DMS 273 (cell line): ENCODE results near the gene LMX1A.

Source experiments
- DNase-seq: peaks from one replicate; lab custom pipeline; 2025; ENCODE audit not compliant: unreplicated experiment; lab: John Stamatoyannopoulos, UW

The LMX1A gene

GRCh38 chr1:165169028-165169427 is 187.5 kb downstream of the LMX1A start:
- DNase-seq, result no peak

GRCh38 chr1:165168467-165168866 is 188.0 kb downstream of the LMX1A start:
- DNase-seq, result no peak

GRCh38 chr1:165162671-165163241 is 193.8 kb downstream of the LMX1A start:
- peak; percentile 85 for DNase-seq

- no peak for DNase-seq
Measured at GRCh38 chr1:165161130-165161529, 195.4 kb downstream of the LMX1A start.

GRCh38 chr1:165153182-165153581 is 203.3 kb downstream of the LMX1A start:
- no peak for DNase-seq

GRCh38 chr1:165152727-165153126 is 203.8 kb downstream of the LMX1A start:
- DNase-seq, result peak; percentile 82

- DNase-seq, result no peak
Measured at GRCh38 chr1:165152109-165152508, 204.4 kb downstream of the LMX1A start.
